GM06990 (cell line): ENCODE data around the gene METTL13.

ENCODE experiments used
- DNase-seq: peaks from one replicate; pipeline ENCODE4 v3.0.0-alpha.2; 2011; ENCODE audit not compliant: insufficient read length; ENCODE audit errors: extremely low read depth
- H3K27me3 ChIP-seq: replicated peaks from 2 replicates; pipeline ENCODE4 v1.6.0; 2011; ENCODE audit warnings: low read length; ENCODE audit not compliant: control insufficient read depth, insufficient read depth
- H3K36me3 ChIP-seq: 2 replicates; pipeline ENCODE4 v1.5.1; 2011; ENCODE audit warnings: low read length; ENCODE audit not compliant: control insufficient read depth, insufficient read depth
- H3K4me3 ChIP-seq: replicated peaks from 2 replicates; pipeline ENCODE4 v1.5.1; 2011; ENCODE audit warnings: low read depth, mild to moderate bottlenecking, control low read depth, low read length
- CTCF ChIP-seq: IDR thresholded peaks from 2 replicates; pipeline ENCODE4 v1.5.1; 2011; ENCODE audit warnings: low read length, control low read depth, mild to moderate bottlenecking, inconsistent platforms; ENCODE audit not compliant: insufficient read depth, poor library complexity, severe bottlenecking

The METTL13 gene

GRCh38 chr1:171816300-171816901 lies 34.9 kb downstream of the METTL13 start:
- Histone ChIP-seq H3K36me3 (no peaks in the 10 kb centered on the region), H3K27me3 (no peaks in the 10 kb centered on the region), H3K4me3 (no peak overlapping the region)
- no peak for DNase-seq
- no peak for TF ChIP-seq CTCF

- Histone ChIP-seq H3K27me3 (no peaks in the 10 kb centered on the region), H3K4me3 (no peak overlapping the region), H3K36me3 (no peaks in the 10 kb centered on the region)
- no peak for DNase-seq
- no peak for TF ChIP-seq CTCF
These were observed 36.2 kb downstream of the METTL13 start for GRCh38 chr1:171817511-171818265.

GRCh38 chr1:171819946-171820345 lies 38.5 kb downstream of the METTL13 start:
- DNase-seq = no peak
- Histone ChIP-seq H3K4me3 (no peak overlapping the region), H3K36me3 (no peaks in the 10 kb centered on the region), H3K27me3 (no peaks in the 10 kb centered on the region)
- TF ChIP-seq CTCF = no peak

GRCh38 chr1:171826973-171827372 lies 45.5 kb downstream of the METTL13 start:
- no peak for DNase-seq
- Histone ChIP-seq H3K4me3 (no peak overlapping the region), H3K36me3 (no peaks in the 10 kb centered on the region), H3K27me3 (no peaks in the 10 kb centered on the region)
- no peak for TF ChIP-seq CTCF

GRCh38 chr1:171828794-171829193 lies 47.3 kb downstream of the METTL13 start:
- no peak for TF ChIP-seq CTCF
- Histone ChIP-seq H3K36me3 (no peaks in the 10 kb centered on the region), H3K27me3 (no peaks in the 10 kb centered on the region), H3K4me3 (no peak overlapping the region)
- no peak for DNase-seq
